GM10248 (cell line): ENCODE measurements around the gene OSBPL9.

Experiments used
- CTCF ChIA-PET: fragments of 300-600 bp; sonication (Branson Sonifier 250); formaldehyde crosslinking; extraction: SDS; loops from one replicate; lab custom pipeline; 2021; ENCODE audit warnings: antibody characterized with exemption; lab: Yijun Ruan, JAX
- POLR2A ChIA-PET: fragments of 350-650 bp; sonication (Branson Sonifier 250); formaldehyde crosslinking; extraction: SDS; loops from one replicate; lab custom pipeline; 2020; ENCODE audit warnings: antibody characterized with exemption; lab: Yijun Ruan, JAX
- DNase-seq: peaks from one replicate; pipeline ENCODE4 v3.0.0; 2012; ENCODE audit errors: extremely low spot score
- CTCF ChIP-seq: IDR thresholded peaks from 2 replicates; pipeline ENCODE4 v1.5.1; 2012; ENCODE audit warnings: mild to moderate bottlenecking, low read depth; ENCODE audit errors: extremely low read depth, missing control alignments, control extremely low read depth

Gene OSBPL9

DNA sequence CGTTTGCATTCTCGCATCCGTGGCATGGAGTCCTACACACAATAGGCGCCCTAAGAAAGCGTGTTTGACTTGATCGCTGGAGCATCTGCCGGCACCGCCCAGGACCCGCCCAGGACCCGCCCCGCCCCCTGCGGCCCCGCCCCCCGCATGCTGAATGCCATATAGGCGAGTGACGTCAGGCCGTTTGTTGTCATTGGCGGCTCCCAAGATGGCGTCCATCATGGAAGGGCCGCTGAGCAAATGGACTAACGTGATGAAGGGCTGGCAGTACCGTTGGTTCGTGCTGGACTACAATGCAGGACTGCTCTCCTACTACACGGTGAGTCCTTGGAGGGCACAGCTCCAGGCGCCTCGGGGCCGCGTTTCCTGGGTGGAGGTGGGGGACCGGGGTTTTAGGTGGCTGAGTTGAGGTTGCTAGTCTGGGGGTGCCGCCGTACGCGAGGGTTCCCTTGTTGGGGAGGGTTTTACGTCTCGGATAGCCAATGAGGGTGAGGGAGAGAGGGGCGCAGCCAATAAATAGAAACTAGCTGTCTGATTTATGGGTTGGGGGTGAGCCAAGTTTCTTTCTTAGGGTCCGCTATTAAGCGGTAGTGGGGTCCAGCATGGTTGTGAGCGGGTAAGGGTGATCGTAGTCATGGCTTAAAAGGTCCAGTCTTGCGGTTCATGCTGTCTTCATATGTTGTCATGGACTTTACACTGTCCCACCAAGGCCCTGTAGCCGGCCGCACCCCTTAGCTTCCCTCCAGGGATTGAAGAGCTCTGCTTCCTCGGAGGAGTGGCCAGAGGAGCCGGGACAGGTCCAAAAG, at the start of gene OSBPL9:
Gene OSBPL9 (plus strand): TSS at position 190 of the 806 bp plus-strand sequence. CDS start 19 bp downstream, at position 209.
- DNase-seq, result peak; percentile 95
- ChIA-PET POLR2A (no interaction called here), CTCF (interaction anchor here (1.1 to 1.5 kb wide), 2 partner anchors 8 to 152 kb away, joined by 3 read pairs; no protein-coding TSS in a partner anchor)
- no peak for TF ChIP-seq CTCF

DNA sequence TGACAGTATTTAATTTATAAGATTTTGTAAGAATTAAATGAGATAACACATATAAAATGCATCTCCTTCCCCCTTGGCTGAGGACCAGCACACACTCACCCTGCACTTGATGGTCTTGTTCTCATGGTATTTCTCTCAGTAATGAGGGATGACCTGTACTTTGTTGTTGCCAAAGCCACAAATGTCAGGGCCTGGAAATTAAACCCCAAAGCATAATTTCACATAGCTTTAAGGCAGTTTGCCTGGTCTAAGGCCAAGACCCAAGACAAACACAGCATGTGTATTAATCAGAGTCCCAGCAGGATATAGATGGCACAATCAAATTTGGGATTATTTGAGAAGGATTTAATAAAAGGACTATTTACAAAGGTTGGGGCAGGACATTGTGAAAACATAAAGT, 49.2 kb upstream of the OSBPL9 start:
- POLR2A ChIA-PET, result no interaction called here
- CTCF ChIA-PET, result interaction anchor here (1.2 kb wide), 1 partner anchor 278 kb away, joined by 3 read pairs; no protein-coding TSS in a partner anchor
- DNase-seq, result no peak

DNA sequence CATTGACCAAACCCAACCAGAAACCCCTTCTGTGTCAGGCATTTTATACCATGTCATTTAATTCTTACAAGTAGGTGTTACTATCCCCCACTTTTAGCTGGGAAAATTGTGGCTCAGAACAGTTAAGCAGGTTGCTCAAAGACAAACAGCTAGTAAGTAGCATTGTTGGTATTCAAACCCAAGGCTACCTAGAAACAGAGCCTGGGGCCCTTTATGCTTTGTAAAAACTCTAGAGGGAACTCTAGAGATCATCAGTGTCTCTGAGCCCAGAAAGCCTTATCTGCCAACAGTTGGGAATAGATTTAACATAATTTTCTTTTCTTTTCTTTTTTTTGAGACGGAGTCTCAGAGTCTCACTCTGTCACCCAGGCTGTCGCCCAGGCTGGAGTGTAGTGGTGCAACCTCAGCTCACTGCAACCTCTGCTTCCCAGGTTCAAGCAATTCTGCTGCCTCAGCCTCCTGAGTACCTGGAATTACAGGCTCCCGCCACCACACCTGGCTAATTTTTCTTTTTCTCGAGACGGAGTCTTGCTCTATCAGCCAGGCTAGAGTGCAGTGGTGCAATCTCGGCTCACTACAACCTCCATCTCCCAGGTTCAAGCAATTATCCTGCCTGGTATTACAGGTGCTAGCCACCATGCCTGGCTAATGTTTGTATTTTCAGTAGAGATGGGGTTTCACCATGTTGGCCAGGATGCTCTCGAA, 48.5 kb upstream of the OSBPL9 start:
- TF ChIP-seq CTCF, result no peak
- CTCF ChIA-PET, result interaction anchor here (1.2 to 2.2 kb wide), 2 partner anchors 201 to 277 kb away, joined by 3 to 6 read pairs; no protein-coding TSS in a partner anchor
- no peak for DNase-seq

More for the DNA sequence above, 49.2 kb upstream of the OSBPL9 start:
- TF ChIP-seq CTCF, result no peak

DNA sequence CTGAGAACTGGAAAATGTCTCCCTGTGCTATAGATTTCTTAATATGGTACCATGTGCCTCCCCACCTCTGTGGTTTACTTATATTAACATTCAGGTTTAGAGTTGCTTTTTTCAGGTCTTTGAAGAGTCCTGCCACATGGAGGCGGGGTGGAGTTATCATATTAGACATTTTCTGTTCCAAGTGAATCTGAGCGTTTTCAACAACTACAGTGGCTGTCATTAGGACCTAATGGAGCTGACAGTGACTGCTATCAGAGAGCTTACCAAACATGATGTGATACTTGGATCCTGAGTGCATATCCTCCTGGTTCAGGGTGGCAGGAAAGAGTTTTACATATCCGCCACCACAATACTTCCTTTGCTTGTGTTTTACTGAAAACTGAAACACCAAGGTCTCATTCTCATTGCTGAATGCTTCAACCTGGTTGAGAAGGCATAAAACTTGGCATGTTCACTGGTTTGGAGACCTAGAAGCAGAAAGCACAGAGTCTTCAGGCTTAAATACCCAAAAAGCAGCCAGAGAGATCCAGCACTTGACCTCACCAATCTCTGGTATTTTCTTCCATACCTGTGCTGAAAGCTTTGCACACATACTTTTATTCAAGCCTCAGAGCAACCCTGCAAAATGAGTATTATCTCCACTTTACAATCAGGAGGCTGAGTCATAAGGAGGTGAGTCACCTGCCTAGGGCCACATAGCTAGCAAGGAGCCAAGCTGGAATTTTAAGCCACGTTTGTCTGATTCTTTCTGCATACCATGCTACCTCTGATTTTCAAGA, 47.4 kb upstream of the OSBPL9 start:
- peak; percentile 37 for TF ChIP-seq CTCF
- DNase-seq, result no peak
- ChIA-PET POLR2A (no interaction called here), CTCF (interaction anchor here (1.0 to 2.2 kb wide), 3 partner anchors 9 to 200 kb away, joined by 3 to 6 read pairs (median 4); no protein-coding TSS in a partner anchor)

More for the DNA sequence above, 48.5 kb upstream of the OSBPL9 start:
- POLR2A ChIA-PET, result no interaction called here

DNA sequence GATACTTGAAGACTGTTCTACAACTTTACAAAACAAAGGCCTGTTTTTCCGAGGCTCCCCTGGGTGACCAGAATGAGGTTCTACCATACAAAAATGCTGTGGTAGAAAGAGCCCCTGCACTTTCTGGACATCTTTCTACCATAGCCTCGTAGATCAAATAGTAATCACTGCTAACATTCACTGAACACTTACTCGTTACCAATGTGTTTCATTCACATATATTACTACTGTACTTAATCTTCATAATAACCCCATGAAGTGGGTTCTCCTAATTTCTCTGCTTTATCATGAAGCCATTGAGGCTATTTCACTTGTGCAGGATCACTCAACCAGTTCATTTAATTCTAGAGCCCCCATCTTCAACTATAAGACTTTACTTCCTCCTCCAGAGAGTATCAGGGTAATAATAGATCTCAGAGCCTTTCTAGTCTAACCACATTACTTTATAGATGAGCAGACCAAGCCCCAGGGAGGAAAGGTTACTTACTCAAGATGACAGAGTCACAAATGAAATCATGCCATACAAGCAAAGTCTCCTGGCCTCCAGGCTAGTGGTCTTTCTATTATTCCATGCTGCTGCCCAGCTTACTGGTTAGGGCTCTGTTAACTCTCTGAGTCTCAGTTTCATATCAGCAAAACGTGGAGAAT, 46.7 kb upstream of the OSBPL9 start:
- TF ChIP-seq CTCF, result no peak
- CTCF ChIA-PET, result interaction anchor here (1.3 to 2.2 kb wide), 2 partner anchors 196 to 199 kb away, joined by 4 to 6 read pairs; no protein-coding TSS in a partner anchor

More for the DNA sequence above, 46.7 kb upstream of the OSBPL9 start:
- POLR2A ChIA-PET, result no interaction called here
- DNase-seq, result peak; percentile 30
